PC-9 (cell line): ENCODE results near the gene BTBD1. TPM values are rescaled to one million over a fixed set of nuclear protein-coding genes. Genes with fewer than 3 reads are reported as not detected.

Source experiments
- Bru-seq: library from RNA; stranded (reverse); fragments of 400-500 nt; gene quantifications from one replicate; lab custom pipeline; 2021; lab: Mats Ljungman, UMichigan
- BruChase-seq, 2 experiments: library from RNA; stranded (reverse); fragments of 400-500 nt; gene quantifications; one replicate each; lab custom pipeline; 2021; lab: Mats Ljungman, UMichigan
- BruUV-seq: library from RNA; stranded (reverse); fragments of 400-500 nt; replicated peaks from 2 replicates; lab custom pipeline; 2021; lab: Mats Ljungman, UMichigan
- CTCF ChIA-PET: fragments of 300-600 bp; sonication (Branson Sonifier 250); formaldehyde crosslinking; loops from one replicate; lab custom pipeline; 2022; ENCODE audit warnings: antibody characterized with exemption; lab: Charles Lee
- POLR2A ChIA-PET: fragments of 300-600 bp; sonication (Branson Sonifier 250); formaldehyde crosslinking; loops from one replicate; lab custom pipeline; 2022; ENCODE audit warnings: antibody characterized with exemption; ENCODE audit not compliant: unreplicated experiment; lab: Charles Lee
- DNase-seq, 2 experiments: peaks; one replicate each; pipeline versions ENCODE4 v3.0.0 to v3.0.0-alpha.2; 2015 to 2022; ENCODE audit warnings: mixed read lengths in 1 of 2
- H2AFZ ChIP-seq: fragments of 200-600 bp; sonication (generic); 2 replicates; pipeline ENCODE4 v1.8.1; 2017; ENCODE audit warnings: antibody characterized with exemption
- H3F3A ChIP-seq: fragments of 200-600 bp; sonication (generic); 2 replicates; pipeline ENCODE4 v1.8.1; 2017; ENCODE audit warnings: antibody characterized with exemption, mild to moderate bottlenecking, low read depth; ENCODE audit not compliant: insufficient read depth
- H3K27ac ChIP-seq: fragments of 200-600 bp; sonication (generic); 2 replicates; pipeline ENCODE4 v1.6.1; 2016; ENCODE audit warnings: mixed run types
- H3K27me3 ChIP-seq: fragments of 200-600 bp; sonication (generic); 2 replicates; pipeline ENCODE4 v1.6.1; 2016; ENCODE audit warnings: low read depth, mixed run types; ENCODE audit not compliant: insufficient read depth
- H3K36me3 ChIP-seq: fragments of 200-600 bp; sonication (generic); 2 replicates; pipeline ENCODE4 v1.6.1; 2016; ENCODE audit warnings: low read depth, mixed run types
- H3K4me1 ChIP-seq: fragments of 200-600 bp; sonication (generic); replicated peaks from 2 replicates; pipeline ENCODE4 v1.6.1; 2016; ENCODE audit warnings: mixed run types; ENCODE audit not compliant: insufficient read depth
- H3K4me2 ChIP-seq: fragments of 200-600 bp; sonication (generic); 2 replicates; pipeline ENCODE4 v1.6.1; 2017; ENCODE audit warnings: mixed run types
- H3K4me3 ChIP-seq: fragments of 200-600 bp; sonication (generic); 2 replicates; pipeline ENCODE4 v1.6.1; 2016; ENCODE audit warnings: mixed run types
- H3K79me2 ChIP-seq: fragments of 200-600 bp; sonication (generic); 2 replicates; pipeline ENCODE4 v1.6.1; 2017; ENCODE audit warnings: low read depth, mixed run types
- H3K9me2 ChIP-seq: fragments of 200-600 bp; sonication (generic); 2 replicates; pipeline ENCODE4 v1.8.1; 2017; ENCODE audit warnings: mild to moderate bottlenecking; ENCODE audit not compliant: insufficient read depth
- H3K9me3 ChIP-seq: fragments of 200-600 bp; sonication (generic); 2 replicates; pipeline ENCODE4 v1.8.1; 2016; ENCODE audit warnings: low read depth; ENCODE audit not compliant: insufficient read depth
- H4K20me1 ChIP-seq: fragments of 200-600 bp; sonication (generic); 2 replicates; pipeline ENCODE4 v1.8.1; 2017; ENCODE audit not compliant: insufficient read depth
- CTCF ChIP-seq: fragments of 200-600 bp; sonication (generic); conservative IDR thresholded peaks from 2 replicates; pipeline ENCODE4 v1.6.1; 2017; ENCODE audit warnings: mixed run types, antibody characterized with exemption, mild to moderate bottlenecking, moderate library complexity
- EZH2 ChIP-seq: fragments of 200-600 bp; sonication (generic); IDR thresholded peaks from 2 replicates; pipeline ENCODE4 v1.8.0; 2017; ENCODE audit warnings: antibody characterized with exemption, low read depth
- intact Hi-C: fragments of 100-400 bp; cut with micrococcal nuclease; formaldehyde crosslinking; loops from one replicate; pipeline ENCODE4 v1.10.0; 2022; ENCODE audit not compliant: unreplicated experiment
- long read RNA-seq: library from polyadenylated mRNA; stranded (forward); transcript quantifications from one replicate; pipeline ENCODE4 v2.0.0, GENCODE V29; 2022
- total RNA-seq: library from RNA; stranded (reverse); gene quantifications from 2 replicates; pipeline ENCODE4 v1.2.3, GENCODE V29; 2021

Gene BTBD1
- total RNA-seq (24.7 and 28.2 TPM in 2 replicates), Bru-seq, nascent RNA (percentile 89 among the genes with signal in this experiment), BruChase-seq, experiment 1, labeled RNA remaining after a 2-hour chase (percentile 76 among the genes with signal in this experiment), BruChase-seq, experiment 2, labeled RNA remaining after a 6-hour chase (percentile 83 among the genes with signal in this experiment)
- long read RNA-seq, transcript BTBD1-201 (8 exons, 3,297 nt), result major isoform, 81 of 87 reads
- long read RNA-seq, partial matches to known transcripts, result 1 of 87 reads
- long read RNA-seq, other reads (novel, unspliced or antisense), result 4 of 87 reads

- no TSS peak for BruUV-seq
- Histone ChIP-seq H3K4me2 (peak within 1 kb of the TSS; percentile 98), H3K9me3 (0 out of 2 replicates have a peak, but pooled peaks cover 5% of the 10 kb centered on the region), H3K27ac (peak within 1 kb of the TSS; percentile 72), H2AFZ (peak within 1 kb of the TSS; percentile 91), H3K27me3 (no peaks in the 10 kb centered on the region), H3K4me1 (peaks cover 27% of the 10 kb centered on the region), H3K79me2 (peaks cover 48% of the 10 kb centered on the region), H3K36me3 (peaks cover 5% of the 10 kb centered on the region; the same call in 1 of the 2 replicates), H3K4me3 (peak within 1 kb of the TSS; percentile 95), H3K9me2 (no peaks in the 10 kb centered on the region), H4K20me1 (peaks cover 41% of the 10 kb centered on the region), H3F3A (peaks cover 12% of the 10 kb centered on the region)
- peak; percentile 86 to 93 for DNase-seq
- TF ChIP-seq CTCF, result no peak; the same call in 1 of the 2 replicates
- TF ChIP-seq EZH2, result no peak
- ChIA-PET CTCF (interaction anchor here (0.6 kb wide), 1 partner anchor 195 kb away, joined by 3 read pairs; no protein-coding TSS in a partner anchor), POLR2A (interaction anchor here (0.5 to 0.7 kb wide), 5 partner anchors 37 to 1077 kb away, joined by 3 to 5 read pairs (median 4); no protein-coding TSS in a partner anchor)
- intact Hi-C loops, result loop anchor here (1.0 to 5.0 kb wide), 3 partner anchors 56 to 495 kb away; partner anchors contain the start of gene C15orf40
Observed at GRCh38 chr15:83066734-83067637, at the start of gene BTBD1. BTBD1 (minus strand) TSS chr15:83067252; CDS start chr15:83067151, 101 bp downstream.

GRCh38 chr15:83115831-83116565 lies 48.9 kb upstream of the BTBD1 start:
- intact Hi-C loops, result no loop called here
- Histone ChIP-seq H3K9me3 (no peaks in the 10 kb centered on the region), H3K4me2 (no peak overlapping the region), H2AFZ (no peak overlapping the region), H3K79me2 (no peaks in the 10 kb centered on the region), H3K4me3 (no peak overlapping the region), H3K9me2 (no peaks in the 10 kb centered on the region), H3K36me3 (no peaks in the 10 kb centered on the region), H3K4me1 (no peaks in the 10 kb centered on the region), H3F3A (no peaks in the 10 kb centered on the region), H3K27me3 (no peaks in the 10 kb centered on the region), H4K20me1 (no peaks in the 10 kb centered on the region), H3K27ac (no peak overlapping the region)
- CTCF ChIA-PET, result no interaction called here
- DNase-seq, result no peak
- no TSS peak for BruUV-seq
- POLR2A ChIA-PET, result no interaction called here
- TF ChIP-seq EZH2 (no peak), CTCF (no peak)

GRCh38 chr15:83115410-83115809 lies 48.4 kb upstream of the BTBD1 start:
- Histone ChIP-seq H3K36me3 (no peaks in the 10 kb centered on the region), H3K79me2 (no peaks in the 10 kb centered on the region), H3K4me3 (no peak overlapping the region), H3K27me3 (no peaks in the 10 kb centered on the region), H3F3A (no peaks in the 10 kb centered on the region), H3K4me1 (no peaks in the 10 kb centered on the region), H3K9me2 (no peaks in the 10 kb centered on the region), H3K9me3 (no peaks in the 10 kb centered on the region), H2AFZ (no peak overlapping the region), H4K20me1 (no peaks in the 10 kb centered on the region), H3K27ac (no peak overlapping the region), H3K4me2 (no peak overlapping the region)
- no peak for DNase-seq
- BruUV-seq, result no TSS peak
- ChIA-PET POLR2A (no interaction called here), CTCF (no interaction called here)
- TF ChIP-seq CTCF, result no peak
- TF ChIP-seq EZH2, result no peak
- intact Hi-C loops, result no loop called here
